Panc1 (cell line): ENCODE data around the gene RYR3.

ENCODE experiments used
- POLR2AphosphoS5 ChIP-seq: IDR thresholded peaks from 2 replicates; pipeline ENCODE4 v1.6.1; 2012; ENCODE audit warnings: mild to moderate bottlenecking, low read depth, low read length, moderate library complexity
- SIN3A ChIP-seq: IDR thresholded peaks from 2 replicates; pipeline ENCODE4 v1.6.1; 2012; ENCODE audit warnings: low read depth, mild to moderate bottlenecking, low read length, moderate library complexity, borderline replicate concordance; ENCODE audit not compliant: insufficient read depth
- TCF7L2 ChIP-seq: IDR thresholded peaks from 2 replicates; pipeline ENCODE4 v1.6.1; 2011; ENCODE audit warnings: mild to moderate bottlenecking, low read depth, low read length, inconsistent platforms
- TF ChIP-seq, protein P1 (sequence below), 2 experiments: IDR thresholded peaks; 2 replicates each; pipeline ENCODE4 v1.6.1; 2011 to 2012; ENCODE audit warnings: low read depth in 2 of 2, control low read depth in 1 of 2, low read length in 1 of 2, mild to moderate bottlenecking in 1 of 2, moderate library complexity in 1 of 2; ENCODE audit not compliant: insufficient read depth in 1 of 2
- TF ChIP-seq, protein P2 (sequence below): fragments of 450-650 bp; IDR thresholded peaks from 2 replicates; pipeline ENCODE4 v1.5.1; 2017; ENCODE audit warnings: mild to moderate bottlenecking

DNA sequence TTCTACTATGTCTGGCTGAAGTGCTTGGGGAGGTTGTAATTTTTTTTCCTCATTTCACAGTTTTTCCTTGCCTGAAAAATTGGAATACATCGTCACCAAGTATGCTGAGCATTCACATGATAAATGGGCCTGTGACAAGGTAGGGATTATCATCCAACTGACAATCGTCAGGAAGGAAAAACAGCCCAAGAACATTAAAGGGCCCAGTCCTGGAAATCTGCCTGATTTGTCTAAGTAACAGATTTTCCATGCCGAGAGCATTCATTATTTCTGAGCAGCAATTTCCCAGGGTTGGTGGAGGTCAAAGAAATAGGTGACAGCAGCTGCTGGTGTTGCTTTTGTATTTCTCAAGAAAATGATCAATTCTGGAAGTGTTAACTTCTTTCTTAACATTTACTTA lies 431.5 kb downstream of the RYR3 start:
- TF ChIP-seq, protein P1, sequence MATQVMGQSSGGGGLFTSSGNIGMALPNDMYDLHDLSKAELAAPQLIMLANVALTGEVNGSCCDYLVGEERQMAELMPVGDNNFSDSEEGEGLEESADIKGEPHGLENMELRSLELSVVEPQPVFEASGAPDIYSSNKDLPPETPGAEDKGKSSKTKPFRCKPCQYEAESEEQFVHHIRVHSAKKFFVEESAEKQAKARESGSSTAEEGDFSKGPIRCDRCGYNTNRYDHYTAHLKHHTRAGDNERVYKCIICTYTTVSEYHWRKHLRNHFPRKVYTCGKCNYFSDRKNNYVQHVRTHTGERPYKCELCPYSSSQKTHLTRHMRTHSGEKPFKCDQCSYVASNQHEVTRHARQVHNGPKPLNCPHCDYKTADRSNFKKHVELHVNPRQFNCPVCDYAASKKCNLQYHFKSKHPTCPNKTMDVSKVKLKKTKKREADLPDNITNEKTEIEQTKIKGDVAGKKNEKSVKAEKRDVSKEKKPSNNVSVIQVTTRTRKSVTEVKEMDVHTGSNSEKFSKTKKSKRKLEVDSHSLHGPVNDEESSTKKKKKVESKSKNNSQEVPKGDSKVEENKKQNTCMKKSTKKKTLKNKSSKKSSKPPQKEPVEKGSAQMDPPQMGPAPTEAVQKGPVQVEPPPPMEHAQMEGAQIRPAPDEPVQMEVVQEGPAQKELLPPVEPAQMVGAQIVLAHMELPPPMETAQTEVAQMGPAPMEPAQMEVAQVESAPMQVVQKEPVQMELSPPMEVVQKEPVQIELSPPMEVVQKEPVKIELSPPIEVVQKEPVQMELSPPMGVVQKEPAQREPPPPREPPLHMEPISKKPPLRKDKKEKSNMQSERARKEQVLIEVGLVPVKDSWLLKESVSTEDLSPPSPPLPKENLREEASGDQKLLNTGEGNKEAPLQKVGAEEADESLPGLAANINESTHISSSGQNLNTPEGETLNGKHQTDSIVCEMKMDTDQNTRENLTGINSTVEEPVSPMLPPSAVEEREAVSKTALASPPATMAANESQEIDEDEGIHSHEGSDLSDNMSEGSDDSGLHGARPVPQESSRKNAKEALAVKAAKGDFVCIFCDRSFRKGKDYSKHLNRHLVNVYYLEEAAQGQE (IDR thresholded peaks at IDR 0.05; ENCODE audit: insufficient read depth in 1 of 2, low read depth in 2 of 2, low read length in 1 of 2) = no peak
- TF ChIP-seq POLR2AphosphoS5 (no peak), SIN3A (no peak), TCF7L2 (no peak)
- TF ChIP-seq, protein P2, sequence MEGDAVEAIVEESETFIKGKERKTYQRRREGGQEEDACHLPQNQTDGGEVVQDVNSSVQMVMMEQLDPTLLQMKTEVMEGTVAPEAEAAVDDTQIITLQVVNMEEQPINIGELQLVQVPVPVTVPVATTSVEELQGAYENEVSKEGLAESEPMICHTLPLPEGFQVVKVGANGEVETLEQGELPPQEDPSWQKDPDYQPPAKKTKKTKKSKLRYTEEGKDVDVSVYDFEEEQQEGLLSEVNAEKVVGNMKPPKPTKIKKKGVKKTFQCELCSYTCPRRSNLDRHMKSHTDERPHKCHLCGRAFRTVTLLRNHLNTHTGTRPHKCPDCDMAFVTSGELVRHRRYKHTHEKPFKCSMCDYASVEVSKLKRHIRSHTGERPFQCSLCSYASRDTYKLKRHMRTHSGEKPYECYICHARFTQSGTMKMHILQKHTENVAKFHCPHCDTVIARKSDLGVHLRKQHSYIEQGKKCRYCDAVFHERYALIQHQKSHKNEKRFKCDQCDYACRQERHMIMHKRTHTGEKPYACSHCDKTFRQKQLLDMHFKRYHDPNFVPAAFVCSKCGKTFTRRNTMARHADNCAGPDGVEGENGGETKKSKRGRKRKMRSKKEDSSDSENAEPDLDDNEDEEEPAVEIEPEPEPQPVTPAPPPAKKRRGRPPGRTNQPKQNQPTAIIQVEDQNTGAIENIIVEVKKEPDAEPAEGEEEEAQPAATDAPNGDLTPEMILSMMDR = no peak
